Immature natural killer cell (primary cell): ENCODE measurements around the gene TRIM58. TPM values are rescaled to one million over a fixed set of nuclear protein-coding genes. Genes with fewer than 3 reads are reported as not detected.

ENCODE experiments used
- DNase-seq, 3 donors: peaks; one replicate each; pipeline ENCODE4 v3.0.0; 2022; ENCODE audit warnings: mixed read lengths in 1 of 3
- H3K27ac Mint-ChIP-seq, 6 donors: one replicate each; pipeline ENCODE4 v1.8.0; 2020; ENCODE audit warnings: mixed read lengths in 6 of 6, mild to moderate bottlenecking in 5 of 6, inconsistent platforms in 4 of 6, moderate library complexity in 3 of 6
- H3K27me3 Mint-ChIP-seq, 3 donors: one replicate each; pipeline ENCODE4 v1.8.0; 2020 to 2021; ENCODE audit warnings: low read depth in 3 of 3, mild to moderate bottlenecking in 3 of 3, mixed read lengths in 3 of 3, moderate library complexity in 3 of 3, inconsistent platforms in 1 of 3
- H3K36me3 Mint-ChIP-seq, 3 donors: one replicate each; pipeline ENCODE4 v1.8.0; 2020; ENCODE audit warnings: mixed read lengths in 3 of 3, inconsistent platforms in 2 of 3, mild to moderate bottlenecking in 2 of 3
- H3K4me1 Mint-ChIP-seq, 2 donors: one replicate each; pipeline ENCODE4 v1.8.0; 2020; ENCODE audit warnings: inconsistent platforms in 2 of 2, mild to moderate bottlenecking in 2 of 2, mixed read lengths in 2 of 2, moderate library complexity in 1 of 2
- H3K4me3 Mint-ChIP-seq, 5 donors: one replicate each; pipeline ENCODE4 v1.8.0; 2020; ENCODE audit warnings: mild to moderate bottlenecking in 5 of 5, mixed read lengths in 5 of 5, inconsistent platforms in 3 of 5, moderate library complexity in 3 of 5
- H3K9me3 Mint-ChIP-seq, 6 donors: one replicate each; pipeline ENCODE4 v1.8.0; 2020; ENCODE audit warnings: mild to moderate bottlenecking in 6 of 6, mixed read lengths in 6 of 6, inconsistent platforms in 4 of 6, moderate library complexity in 3 of 6
- polyA plus RNA-seq, 3 donors: library from polyadenylated mRNA; unstranded; fragments of 300-500 nt; fragmentation: Illumina TruSeq; gene quantifications; one replicate each; pipeline ENCODE4 v1.2.3, GENCODE V29; 2021

The TRIM58 gene
- polyA plus RNA-seq, result 1 to 10 TPM; 1.1 to 2.3 (median 1.5) TPM

- Mint-ChIP-seq H3K4me1 (peaks cover 8 to 17% of the 10 kb centered on the region in 2 donors), H3K9me3 (no peaks in the 10 kb centered on the region), H3K4me3 (peak within 1 kb of the TSS; percentile 77 to 88 (median 83)), H3K36me3 (no peaks in the 10 kb centered on the region), H3K27ac (peak within 1 kb of the TSS in 2 of 6 donors; percentile 22 to 56), H3K27me3 (peaks cover 7 to 14% (median 8%) of the 10 kb centered on the region in 3 donors)
- peak; percentile 7 to 17 (median 15) for DNase-seq
Observed at GRCh38 chr1:247857069-247857984, at the start of gene TRIM58. TRIM58 (plus strand) TSS chr1:247857187; CDS start chr1:247857247, 60 bp downstream.

- no peaks in the 10 kb centered on the region for H3K4me1 Mint-ChIP-seq
- H3K27ac Mint-ChIP-seq, result no peak overlapping the region
- DNase-seq, result no peak
- peaks cover 0 to 6% (median 0%) of the 10 kb centered on the region in 6 donors for H3K9me3 Mint-ChIP-seq
- H3K36me3 Mint-ChIP-seq, result no peaks in the 10 kb centered on the region
- no peak overlapping the region for H3K4me3 Mint-ChIP-seq
- peaks cover 3 to 7% (median 4%) of the 10 kb centered on the region in 3 donors for H3K27me3 Mint-ChIP-seq
Observed at GRCh38 chr1:247812637-247813036, 44.4 kb upstream of the TRIM58 start.

GRCh38 chr1:247822060-247822459, 34.9 kb upstream of the TRIM58 start:
- Mint-ChIP-seq H3K9me3 (peaks cover 0 to 2% (median 0%) of the 10 kb centered on the region in 6 donors), H3K27me3 (peaks cover 0 to 2% (median 2%) of the 10 kb centered on the region in 3 donors), H3K4me3 (no peak overlapping the region), H3K27ac (no peak overlapping the region), H3K36me3 (no peaks in the 10 kb centered on the region), H3K4me1 (no peaks in the 10 kb centered on the region)
- no peak for DNase-seq

- peaks cover 0 to 3% (median 2%) of the 10 kb centered on the region in 3 donors for H3K27me3 Mint-ChIP-seq
- H3K27ac Mint-ChIP-seq, result no peak within 1 kb of the TSS
- no peak for DNase-seq
- no peaks in the 10 kb centered on the region for H3K4me1 Mint-ChIP-seq
- H3K4me3 Mint-ChIP-seq, result no peak within 1 kb of the TSS
- peaks cover 0 to 3% (median 0%) of the 10 kb centered on the region in 6 donors for H3K9me3 Mint-ChIP-seq
- H3K36me3 Mint-ChIP-seq, result no peaks in the 10 kb centered on the region
Observed at GRCh38 chr1:247824023-247824422, 33.0 kb upstream of the TRIM58 start, which contains the start of gene OR14A16. OR14A16 (minus strand) TSS chr1:247824119; CDS start chr1:247815729, 8,390 bp downstream.

- H3K27ac Mint-ChIP-seq, result no peak overlapping the region
- no peaks in the 10 kb centered on the region for H3K4me1 Mint-ChIP-seq
- H3K27me3 Mint-ChIP-seq, result peaks cover 0 to 1% (median 1%) of the 10 kb centered on the region in 3 donors
- no peak overlapping the region for H3K4me3 Mint-ChIP-seq
- DNase-seq, result no peak
- H3K36me3 Mint-ChIP-seq, result no peaks in the 10 kb centered on the region
- H3K9me3 Mint-ChIP-seq, result peaks cover 0 to 6% (median 0%) of the 10 kb centered on the region in 6 donors
Observed at GRCh38 chr1:247825362-247825761, 31.6 kb upstream of the TRIM58 start.

GRCh38 chr1:247829656-247830055, 27.3 kb upstream of the TRIM58 start:
- Mint-ChIP-seq H3K4me1 (no peaks in the 10 kb centered on the region), H3K36me3 (no peaks in the 10 kb centered on the region), H3K9me3 (peaks cover 0 to 6% (median 0%) of the 10 kb centered on the region in 6 donors), H3K27ac (no peak overlapping the region), H3K27me3 (peaks cover 0 to 1% (median 0%) of the 10 kb centered on the region in 3 donors), H3K4me3 (no peak overlapping the region)
- DNase-seq, result no peak

- peaks cover 0 to 7% (median 1%) of the 10 kb centered on the region in 6 donors for H3K9me3 Mint-ChIP-seq
- H3K4me1 Mint-ChIP-seq, result no peaks in the 10 kb centered on the region
- no peak for DNase-seq
- H3K4me3 Mint-ChIP-seq, result no peak overlapping the region
- H3K27me3 Mint-ChIP-seq, result peaks cover 0 to 2% (median 0%) of the 10 kb centered on the region in 3 donors
- no peak overlapping the region for H3K27ac Mint-ChIP-seq
- H3K36me3 Mint-ChIP-seq, result no peaks in the 10 kb centered on the region
Observed at GRCh38 chr1:247833601-247834000, 23.4 kb upstream of the TRIM58 start.

GRCh38 chr1:247840818-247841217, 16.2 kb upstream of the TRIM58 start:
- peaks cover 0 to 6% (median 2%) of the 10 kb centered on the region in 3 donors for H3K27me3 Mint-ChIP-seq
- no peaks in the 10 kb centered on the region for H3K36me3 Mint-ChIP-seq
- no peak overlapping the region for H3K4me3 Mint-ChIP-seq
- no peak for DNase-seq
- H3K9me3 Mint-ChIP-seq, result peaks cover 0 to 7% (median 1%) of the 10 kb centered on the region in 6 donors
- no peak overlapping the region for H3K27ac Mint-ChIP-seq
- H3K4me1 Mint-ChIP-seq, result no peaks in the 10 kb centered on the region

GRCh38 chr1:247841796-247842195, 15.2 kb upstream of the TRIM58 start, which contains the start of gene OR11L1:
OR11L1 (minus strand) TSS chr1:247841896; CDS start chr1:247841896, 0 bp downstream.
- H3K27ac Mint-ChIP-seq, result no peak within 1 kb of the TSS
- peaks cover 0 to 3% (median 0%) of the 10 kb centered on the region in 6 donors for H3K9me3 Mint-ChIP-seq
- no peaks in the 10 kb centered on the region for H3K4me1 Mint-ChIP-seq
- H3K36me3 Mint-ChIP-seq, result no peaks in the 10 kb centered on the region
- H3K4me3 Mint-ChIP-seq, result no peak within 1 kb of the TSS
- H3K27me3 Mint-ChIP-seq, result peaks cover 0 to 6% (median 2%) of the 10 kb centered on the region in 3 donors
- DNase-seq, result no peak

GRCh38 chr1:247843411-247843810, 13.6 kb upstream of the TRIM58 start:
- Mint-ChIP-seq H3K36me3 (no peaks in the 10 kb centered on the region), H3K4me1 (no peaks in the 10 kb centered on the region), H3K27ac (no peak overlapping the region), H3K4me3 (no peak overlapping the region), H3K9me3 (peaks cover 0 to 3% (median 0%) of the 10 kb centered on the region in 6 donors), H3K27me3 (peaks cover 0 to 6% (median 2%) of the 10 kb centered on the region in 3 donors)
- DNase-seq, result no peak

- H3K36me3 Mint-ChIP-seq, result no peaks in the 10 kb centered on the region
- H3K4me1 Mint-ChIP-seq, result no peaks in the 10 kb centered on the region
- no peak overlapping the region for H3K27ac Mint-ChIP-seq
- no peak overlapping the region for H3K4me3 Mint-ChIP-seq
- H3K27me3 Mint-ChIP-seq, result peaks cover 0 to 2% (median 0%) of the 10 kb centered on the region in 3 donors
- H3K9me3 Mint-ChIP-seq, result peaks cover 0 to 3% (median 0%) of the 10 kb centered on the region in 6 donors
- no peak for DNase-seq
Observed at GRCh38 chr1:247845011-247845692, 11.8 kb upstream of the TRIM58 start.

- Mint-ChIP-seq H3K27me3 (peaks cover 0 to 2% (median 0%) of the 10 kb centered on the region in 3 donors), H3K36me3 (no peaks in the 10 kb centered on the region), H3K4me3 (no peak overlapping the region), H3K27ac (no peak overlapping the region), H3K4me1 (no peaks in the 10 kb centered on the region), H3K9me3 (peaks cover 0 to 3% (median 0%) of the 10 kb centered on the region in 6 donors)
- no peak for DNase-seq
Observed at GRCh38 chr1:247845693-247846017, 11.3 kb upstream of the TRIM58 start.

- DNase-seq, result no peak
- peaks cover 0 to 4% (median 2%) of the 10 kb centered on the region in 3 donors for H3K27me3 Mint-ChIP-seq
- H3K9me3 Mint-ChIP-seq, result no peaks in the 10 kb centered on the region
- H3K4me1 Mint-ChIP-seq, result no peaks in the 10 kb centered on the region
- no peak overlapping the region for H3K27ac Mint-ChIP-seq
- no peaks in the 10 kb centered on the region for H3K36me3 Mint-ChIP-seq
- H3K4me3 Mint-ChIP-seq, result no peak overlapping the region
Observed at GRCh38 chr1:247848346-247848745, 8.6 kb upstream of the TRIM58 start.

GRCh38 chr1:247849616-247850015, 7.4 kb upstream of the TRIM58 start:
- Mint-ChIP-seq H3K27ac (no peak overlapping the region), H3K27me3 (peaks cover 0 to 7% (median 2%) of the 10 kb centered on the region in 3 donors), H3K4me3 (no peak overlapping the region), H3K9me3 (no peaks in the 10 kb centered on the region), H3K36me3 (no peaks in the 10 kb centered on the region), H3K4me1 (no peaks in the 10 kb centered on the region)
- no peak for DNase-seq
